ENCODE data around the gene IP6K3. TPM values are rescaled to one million over a fixed set of nuclear protein-coding genes. Genes with fewer than 3 reads are reported as not detected.

The IP6K3 gene
- total RNA-seq, 1 experiment from 2014 or later = not detected

GRCh38 chr6:33682341-33682740 is 64.4 kb downstream of the IP6K3 start:
- ChIA-PET CTCF (interaction anchor here (1.2 kb wide), 1 partner anchor 19 kb away, joined by 3 read pairs; no protein-coding TSS in a partner anchor), POLR2A (ENCODE audit: low non-redundant PET) (no interaction called here)
- no peaks in the 10 kb centered on the region for H3K4me1 ChIP-seq (ENCODE audit: insufficient read depth, low read length, poor library complexity, severe bottlenecking)
- no peak overlapping the region for H3K4me3 ChIP-seq (ENCODE audit: low read depth, low read length, poor library complexity, severe bottlenecking)
- TF ChIP-seq EZH2 (IDR thresholded peaks at IDR 0.05; ENCODE audit: borderline replicate concordance, low read depth, low read length, poor library complexity, severe bottlenecking) = no peak
- no peak for TF ChIP-seq CTCF (conservative IDR thresholded peaks at IDR 0.05; ENCODE audit: low read depth, low read length)
- no peaks in the 10 kb centered on the region for H3K9me3 ChIP-seq (ENCODE audit: low read depth, low read length, poor library complexity, severe bottlenecking)
- no TSS peak for BruUV-seq (replicated peaks)
- intact Hi-C loops (cut with micrococcal nuclease; ENCODE audit: unreplicated experiment) = no loop called here
- H3K27me3 ChIP-seq (replicated peaks; ENCODE audit: insufficient read depth, low read depth, low read length, poor library complexity) = no peaks in the 10 kb centered on the region
- H3K36me3 ChIP-seq (ENCODE audit: insufficient read depth, low read length, poor library complexity, severe bottlenecking) = peaks cover 21% of the 10 kb centered on the region
- no peak overlapping the region for H3K27ac ChIP-seq (ENCODE audit: low read depth, low read length, poor library complexity, severe bottlenecking)
- no peak for DNase-seq (ENCODE audit: low spot score)

- no peaks in the 10 kb centered on the region for H3K27me3 ChIP-seq (replicated peaks; ENCODE audit: insufficient read depth, low read depth, low read length, poor library complexity)
- ChIA-PET POLR2A (ENCODE audit: low non-redundant PET) (no interaction called here), CTCF (no interaction called here)
- intact Hi-C loops (cut with micrococcal nuclease; ENCODE audit: unreplicated experiment) = no loop called here
- H3K36me3 ChIP-seq (ENCODE audit: insufficient read depth, low read length, poor library complexity, severe bottlenecking) = peaks cover 23% of the 10 kb centered on the region
- no peak overlapping the region for H3K4me3 ChIP-seq (ENCODE audit: low read depth, low read length, poor library complexity, severe bottlenecking)
- no peak overlapping the region for H3K27ac ChIP-seq (ENCODE audit: low read depth, low read length, poor library complexity, severe bottlenecking)
- H3K4me1 ChIP-seq (ENCODE audit: insufficient read depth, low read length, poor library complexity, severe bottlenecking) = no peaks in the 10 kb centered on the region
- no TSS peak for BruUV-seq (replicated peaks)
- no peak for TF ChIP-seq EZH2 (IDR thresholded peaks at IDR 0.05; ENCODE audit: borderline replicate concordance, low read depth, low read length, poor library complexity, severe bottlenecking)
- TF ChIP-seq CTCF (conservative IDR thresholded peaks at IDR 0.05; ENCODE audit: low read depth, low read length) = no peak
- H3K9me3 ChIP-seq (ENCODE audit: low read depth, low read length, poor library complexity, severe bottlenecking) = no peaks in the 10 kb centered on the region
- DNase-seq (ENCODE audit: low spot score) = no peak
Measured at GRCh38 chr6:33679761-33680160, 66.9 kb downstream of the IP6K3 start.

- Histone ChIP-seq H3K27ac (ENCODE audit: low read depth, low read length, poor library complexity, severe bottlenecking) (no peak overlapping the region), H3K36me3 (ENCODE audit: insufficient read depth, low read length, poor library complexity, severe bottlenecking) (peaks cover 21% of the 10 kb centered on the region), H3K27me3 (replicated peaks; ENCODE audit: insufficient read depth, low read depth, low read length, poor library complexity) (no peaks in the 10 kb centered on the region), H3K4me3 (ENCODE audit: low read depth, low read length, poor library complexity, severe bottlenecking) (no peak overlapping the region), H3K9me3 (ENCODE audit: low read depth, low read length, poor library complexity, severe bottlenecking) (no peaks in the 10 kb centered on the region), H3K4me1 (ENCODE audit: insufficient read depth, low read length, poor library complexity, severe bottlenecking) (no peaks in the 10 kb centered on the region)
- intact Hi-C loops (cut with micrococcal nuclease; ENCODE audit: unreplicated experiment) = no loop called here
- ChIA-PET CTCF (no interaction called here), POLR2A (ENCODE audit: low non-redundant PET) (no interaction called here)
- TF ChIP-seq CTCF (conservative IDR thresholded peaks at IDR 0.05; ENCODE audit: low read depth, low read length) (no peak), EZH2 (IDR thresholded peaks at IDR 0.05; ENCODE audit: borderline replicate concordance, low read depth, low read length, poor library complexity, severe bottlenecking) (no peak)
- no TSS peak for BruUV-seq (replicated peaks)
- no peak for DNase-seq (ENCODE audit: low spot score)
Measured at GRCh38 chr6:33678932-33679490, 67.7 kb downstream of the IP6K3 start.
